Breast epithelium (tissue), 3 donors: ENCODE data around the gene RAD51D.

Source experiments
- POLR2A ChIP-seq: fragments of 450-650 bp; IDR thresholded peaks from one replicate; pipeline ENCODE4 v1.6.1; 2016; ENCODE audit warnings: antibody characterized with exemption, mild to moderate bottlenecking, moderate library complexity
- POLR2AphosphoS5 ChIP-seq, 3 donors: sonication (generic); formaldehyde crosslinking; IDR thresholded peaks; one replicate each; pipeline ENCODE4 v1.6.1; 2017; ENCODE audit warnings: antibody characterized with exemption in 3 of 3
- TF ChIP-seq, protein P1 (sequence below), 3 donors: fragments of 450-650 bp; IDR thresholded peaks; one replicate each; pipeline ENCODE4 v1.5.1; 2016 to 2017; ENCODE audit warnings: antibody characterized with exemption in 3 of 3, mild to moderate bottlenecking in 3 of 3, moderate library complexity in 3 of 3

GRCh38 chr17:35046245-35046644 is 73.4 kb downstream of the RAD51D start:
- TF ChIP-seq, protein P1, sequence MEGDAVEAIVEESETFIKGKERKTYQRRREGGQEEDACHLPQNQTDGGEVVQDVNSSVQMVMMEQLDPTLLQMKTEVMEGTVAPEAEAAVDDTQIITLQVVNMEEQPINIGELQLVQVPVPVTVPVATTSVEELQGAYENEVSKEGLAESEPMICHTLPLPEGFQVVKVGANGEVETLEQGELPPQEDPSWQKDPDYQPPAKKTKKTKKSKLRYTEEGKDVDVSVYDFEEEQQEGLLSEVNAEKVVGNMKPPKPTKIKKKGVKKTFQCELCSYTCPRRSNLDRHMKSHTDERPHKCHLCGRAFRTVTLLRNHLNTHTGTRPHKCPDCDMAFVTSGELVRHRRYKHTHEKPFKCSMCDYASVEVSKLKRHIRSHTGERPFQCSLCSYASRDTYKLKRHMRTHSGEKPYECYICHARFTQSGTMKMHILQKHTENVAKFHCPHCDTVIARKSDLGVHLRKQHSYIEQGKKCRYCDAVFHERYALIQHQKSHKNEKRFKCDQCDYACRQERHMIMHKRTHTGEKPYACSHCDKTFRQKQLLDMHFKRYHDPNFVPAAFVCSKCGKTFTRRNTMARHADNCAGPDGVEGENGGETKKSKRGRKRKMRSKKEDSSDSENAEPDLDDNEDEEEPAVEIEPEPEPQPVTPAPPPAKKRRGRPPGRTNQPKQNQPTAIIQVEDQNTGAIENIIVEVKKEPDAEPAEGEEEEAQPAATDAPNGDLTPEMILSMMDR (IDR thresholded peaks at IDR 0.05): no peak
- TF ChIP-seq POLR2A (no peak), POLR2AphosphoS5 (IDR thresholded peaks at IDR 0.05) (no peak)
